Nephron (organoid): ENCODE measurements around the gene MBD5.

Experiments
- H3K27ac Mint-ChIP-seq, 3 experiments: 2 replicates each; pipeline ENCODE4 v1.8.0; 2020; ENCODE audit warnings: mixed read lengths in 3 of 3, mild to moderate bottlenecking in 2 of 3, moderate library complexity in 1 of 3
- H3K27me3 Mint-ChIP-seq: 2 replicates; pipeline ENCODE4 v1.8.0; 2021; ENCODE audit warnings: low read depth, mild to moderate bottlenecking, moderate library complexity, mixed read lengths
- H3K36me3 Mint-ChIP-seq: 2 replicates; pipeline ENCODE4 v1.8.0; 2020; ENCODE audit warnings: low read depth, mixed read lengths
- H3K4me1 Mint-ChIP-seq: 2 replicates; pipeline ENCODE4 v1.8.0; 2020; ENCODE audit warnings: mixed read lengths
- H3K4me3 Mint-ChIP-seq, 3 experiments: 2 replicates each; pipeline ENCODE4 v1.8.0; 2020; ENCODE audit warnings: mild to moderate bottlenecking in 3 of 3, mixed read lengths in 3 of 3, moderate library complexity in 2 of 3
- H3K9me3 Mint-ChIP-seq: 2 replicates; pipeline ENCODE4 v1.8.0; 2020; ENCODE audit warnings: mixed read lengths
- CTCF ChIP-seq, 3 experiments: fragments of 200-600 bp; sonication (generic); IDR thresholded peaks; one replicate each; pipeline ENCODE4 v1.5.0; 2021; ENCODE audit warnings: antibody characterized with exemption in 3 of 3; ENCODE audit not compliant: unreplicated experiment in 3 of 3

Gene MBD5

DNA sequence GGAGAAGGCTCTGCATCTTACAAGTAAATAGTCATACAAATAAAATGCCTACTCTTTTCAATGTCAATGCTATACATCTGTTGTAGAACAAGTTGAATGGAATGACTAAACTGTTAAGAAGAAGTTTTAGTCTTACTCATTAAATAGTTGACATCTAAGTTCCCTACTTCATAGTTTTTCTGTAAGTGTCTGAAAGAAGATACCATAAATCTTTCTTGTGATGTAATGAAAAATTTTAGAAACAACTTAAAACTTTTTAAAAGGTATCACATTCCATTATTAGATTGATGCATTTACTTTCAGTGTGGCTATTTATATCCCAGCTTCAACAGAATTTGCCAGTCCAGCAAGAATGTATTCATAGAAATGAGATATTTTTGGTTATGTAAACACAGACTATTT, 438.5 kb downstream of the MBD5 start:
- peaks cover 6% of the 10 kb centered on the region for H3K36me3 Mint-ChIP-seq

DNA sequence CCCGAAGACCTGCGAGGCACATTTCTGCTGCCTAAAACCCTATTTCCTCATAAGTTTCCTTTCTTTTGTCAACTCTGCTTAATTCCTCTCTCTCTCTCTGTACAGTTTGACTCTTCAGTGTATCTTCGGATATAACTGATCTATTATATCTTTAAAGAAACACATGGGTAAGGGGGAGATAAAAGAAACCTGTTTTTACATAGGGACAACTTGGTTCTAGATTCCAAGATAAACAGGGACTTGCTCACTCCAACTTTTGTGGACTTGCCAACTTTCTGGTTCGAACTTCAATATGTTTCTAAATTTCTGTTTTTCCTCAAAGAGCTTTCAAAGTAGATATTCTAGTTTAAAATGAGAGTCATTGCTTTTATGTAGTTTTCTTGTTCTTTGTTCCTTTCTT, 441.0 kb downstream of the MBD5 start:
- Mint-ChIP-seq H3K27ac (peak overlapping the region in 1 of 3 experiments; percentile 1), H3K9me3 (no peaks in the 10 kb centered on the region), H3K4me3 (no peak overlapping the region), H3K27me3 (no peaks in the 10 kb centered on the region), H3K36me3 (peaks cover 14% of the 10 kb centered on the region), H3K4me1 (no peaks in the 10 kb centered on the region)
- no peak for TF ChIP-seq CTCF (IDR thresholded peaks at IDR 0.05; ENCODE audit: unreplicated experiment in 3 of 3)

More for the DNA sequence above, 438.5 kb downstream of the MBD5 start:
- Mint-ChIP-seq H3K4me3 (no peak overlapping the region), H3K9me3 (no peaks in the 10 kb centered on the region), H3K27me3 (no peaks in the 10 kb centered on the region), H3K27ac (peak overlapping the region in 1 of 3 experiments; percentile 46), H3K4me1 (no peaks in the 10 kb centered on the region)
- no peak for TF ChIP-seq CTCF (IDR thresholded peaks at IDR 0.05; ENCODE audit: unreplicated experiment in 3 of 3)

DNA sequence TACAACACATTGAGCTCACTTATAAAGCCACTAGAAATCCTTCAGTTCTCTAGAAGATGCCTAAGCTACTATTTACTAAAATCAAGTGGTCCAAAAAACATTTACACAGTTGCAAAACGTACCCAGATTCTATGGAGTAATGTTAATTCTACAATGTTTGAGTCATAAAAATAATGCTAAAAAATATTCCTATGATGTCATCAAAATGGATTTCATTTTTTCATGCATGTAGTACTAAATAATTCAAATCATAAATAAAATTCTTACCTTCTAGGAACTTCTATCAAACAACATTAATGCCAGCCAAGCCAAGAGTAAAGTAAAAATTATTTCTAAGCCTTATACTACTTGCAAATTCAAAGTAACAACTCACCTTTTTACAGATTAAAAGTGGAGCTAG, 454.7 kb downstream of the MBD5 start:
- Mint-ChIP-seq H3K4me3 (no peak overlapping the region), H3K36me3 (peaks cover 3% of the 10 kb centered on the region), H3K9me3 (no peaks in the 10 kb centered on the region), H3K27me3 (no peaks in the 10 kb centered on the region), H3K27ac (no peak overlapping the region), H3K4me1 (peaks cover 5% of the 10 kb centered on the region)
- TF ChIP-seq CTCF (IDR thresholded peaks at IDR 0.05; ENCODE audit: unreplicated experiment in 3 of 3) = no peak

GRCh38 chr2:148479398-148479797, 458.5 kb downstream of the MBD5 start:
- H3K4me1 Mint-ChIP-seq = peaks cover 13% of the 10 kb centered on the region
- H3K9me3 Mint-ChIP-seq = no peaks in the 10 kb centered on the region

DNA sequence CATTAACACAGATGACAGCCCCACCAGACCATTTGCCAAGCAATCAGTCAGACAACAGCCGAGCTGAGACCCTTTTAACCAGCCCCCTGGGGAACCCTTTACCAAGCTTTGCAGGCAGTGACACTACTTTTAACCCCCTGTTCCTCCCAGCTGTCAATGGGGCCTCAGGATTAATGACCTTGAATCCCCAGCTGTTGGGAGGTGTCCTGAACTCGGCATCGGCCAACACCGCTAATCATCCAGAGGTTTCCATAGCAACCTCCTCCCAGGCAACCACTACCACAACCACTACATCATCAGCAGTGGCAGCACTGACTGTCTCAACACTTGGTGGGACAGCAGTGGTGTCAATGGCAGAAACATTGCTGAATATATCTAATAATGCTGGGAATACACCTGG, 462.8 kb downstream of the MBD5 start:
- no peaks in the 10 kb centered on the region for H3K27me3 Mint-ChIP-seq
- no peak overlapping the region for H3K4me3 Mint-ChIP-seq
- peaks cover 13% of the 10 kb centered on the region for H3K4me1 Mint-ChIP-seq
- no peak overlapping the region for H3K27ac Mint-ChIP-seq
- H3K36me3 Mint-ChIP-seq = peaks cover 24% of the 10 kb centered on the region
- TF ChIP-seq CTCF (IDR thresholded peaks at IDR 0.05; ENCODE audit: unreplicated experiment in 3 of 3) = no peak
- no peaks in the 10 kb centered on the region for H3K9me3 Mint-ChIP-seq

More at GRCh38 chr2:148479398-148479797, 458.5 kb downstream of the MBD5 start:
- TF ChIP-seq CTCF (IDR thresholded peaks at IDR 0.05; ENCODE audit: unreplicated experiment in 3 of 3) = no peak
- H3K27me3 Mint-ChIP-seq = no peaks in the 10 kb centered on the region
- H3K4me3 Mint-ChIP-seq = no peak overlapping the region
- H3K36me3 Mint-ChIP-seq = peaks cover 3% of the 10 kb centered on the region
- H3K27ac Mint-ChIP-seq = no peak overlapping the region

DNA sequence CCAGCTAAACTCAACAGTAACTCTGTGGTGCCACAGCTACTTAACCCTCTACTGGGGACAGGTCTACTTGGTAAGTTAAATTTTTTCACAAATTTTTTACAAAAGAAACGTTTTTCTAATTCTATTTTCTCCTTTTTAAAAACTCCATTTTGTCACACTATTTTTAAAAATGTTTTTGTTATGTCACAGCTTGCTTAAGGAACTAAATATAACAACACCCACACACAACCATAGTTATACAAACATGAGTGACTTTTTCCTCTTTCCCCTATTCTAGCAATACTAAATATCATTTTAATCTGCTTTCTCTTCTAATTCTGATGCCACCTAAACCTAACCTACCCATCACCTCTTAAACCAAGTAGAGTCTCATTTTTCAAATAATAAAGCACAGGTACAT, 463.2 kb downstream of the MBD5 start:
- Mint-ChIP-seq H3K27ac (no peak overlapping the region), H3K4me1 (peaks cover 13% of the 10 kb centered on the region)
- TF ChIP-seq CTCF (IDR thresholded peaks at IDR 0.05; ENCODE audit: unreplicated experiment in 3 of 3) = no peak

More for the DNA sequence above, 463.2 kb downstream of the MBD5 start:
- H3K36me3 Mint-ChIP-seq = peaks cover 26% of the 10 kb centered on the region
- no peak overlapping the region for H3K4me3 Mint-ChIP-seq
- no peaks in the 10 kb centered on the region for H3K9me3 Mint-ChIP-seq
- H3K27me3 Mint-ChIP-seq = no peaks in the 10 kb centered on the region
